ENCODE results near the gene DES. TPM values are rescaled to one million over a fixed set of nuclear protein-coding genes. Genes with fewer than 3 reads are reported as not detected.
A peak's percentile ranks its signal among the peaks of the same experiment; 100 is the strongest.

DES gene
- total and polyA plus RNA-seq, 2 donors (not counting 1 experiment from before 2014, with no cell fraction given), result not detected

DNA sequence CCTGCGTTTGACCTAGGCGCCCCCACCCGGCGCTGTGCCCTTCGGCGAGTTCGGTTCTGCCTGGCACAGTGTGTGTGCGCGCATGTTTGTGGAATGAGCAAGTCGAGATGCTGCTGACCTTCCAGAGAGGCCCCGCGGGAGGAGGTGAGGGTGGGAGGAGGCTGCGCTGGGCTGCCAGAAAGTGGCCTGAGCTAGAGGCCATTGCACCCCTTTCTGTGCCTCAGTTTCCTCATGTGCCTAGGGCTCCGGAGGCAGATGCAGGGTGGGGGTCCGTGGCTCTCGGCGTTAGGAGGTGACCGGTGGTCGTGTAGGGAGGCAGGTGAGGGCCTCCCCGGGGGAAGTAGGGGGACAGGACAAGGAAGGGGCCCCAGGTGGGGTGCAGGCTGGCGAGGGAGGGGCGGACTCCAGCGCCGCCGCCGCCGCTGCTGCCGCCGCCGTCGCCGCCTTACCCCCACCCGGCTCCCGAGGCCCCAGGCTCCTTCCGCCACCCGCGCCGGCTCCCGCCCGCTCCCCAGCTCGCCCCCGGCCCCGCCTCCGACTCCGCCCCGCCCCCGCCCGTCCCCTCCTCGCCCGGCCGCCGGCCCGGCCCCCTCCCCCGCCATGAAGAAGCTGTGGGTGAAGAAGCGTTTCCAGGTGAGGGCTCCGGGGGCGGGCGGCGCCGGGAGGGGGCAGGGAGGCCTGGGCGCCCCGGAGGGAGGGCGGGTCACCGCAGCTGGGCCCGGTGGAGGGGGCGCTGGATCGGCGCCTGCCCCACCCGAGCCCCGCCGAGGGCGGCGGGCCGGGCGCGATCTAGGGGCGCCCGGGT lies 23.5 kb downstream of the DES start:
- Histone ChIP-seq H3K79me2 (ENCODE audit: control insufficient read depth, insufficient read depth, low read length) (no peaks in the 10 kb centered on the region), H3K4me2 (replicated peaks; ENCODE audit: low read depth, low read length, poor library complexity, severe bottlenecking) (peak overlapping the region; percentile 61), H3K9me3 (ENCODE audit: control extremely low read depth in 1 of 3, control insufficient read depth in 2 of 3, insufficient read depth in 1 of 3, low read length in 2 of 3) (no peaks in the 10 kb centered on the region), H3K4me3 (ENCODE audit: control extremely low read depth in 1 of 5, extremely low read depth in 1 of 5, insufficient read depth in 1 of 5, low read depth in 2 of 5, low read length in 4 of 5) (peak overlapping the region in 3 of 5 experiments; percentile 24 to 42 (median 38)), H2AFZ (ENCODE audit: insufficient read depth, low read depth, low read length, poor library complexity, severe bottlenecking) (peak overlapping the region; percentile 33), H4K20me1 (ENCODE audit: control insufficient read depth, insufficient read depth, low read length, poor library complexity, severe bottlenecking) (no peaks in the 10 kb centered on the region), H3K27ac (ENCODE audit: low read length in 2 of 2) (no peak overlapping the region), H3K36me3 (replicated peaks in 1 of 2; ENCODE audit: control extremely low read depth in 1 of 2, control insufficient read depth in 1 of 2, extremely low read depth in 1 of 2, insufficient read depth in 2 of 2, low read length in 1 of 2) (no peaks in the 10 kb centered on the region), H3K4me1 (ENCODE audit: control insufficient read depth in 2 of 2, insufficient read depth in 2 of 2, low read length in 2 of 2) (peaks cover 6% of the 10 kb centered on the region in 2 donors), H3K9ac (ENCODE audit: low read length) (peak overlapping the region; percentile 14), H3K27me3 (replicated peaks in 1 of 4; ENCODE audit: control extremely low read depth in 1 of 4, control insufficient read depth in 3 of 4, insufficient read depth in 4 of 4, low read length in 3 of 4) (peaks cover 0 to 44% (median 15%) of the 10 kb centered on the region in 4 experiments)
- ATAC-seq (ENCODE audit: low read depth) (peak; percentile 41), DNase-seq (peak; percentile 40)
- TF ChIP-seq, protein P1, sequence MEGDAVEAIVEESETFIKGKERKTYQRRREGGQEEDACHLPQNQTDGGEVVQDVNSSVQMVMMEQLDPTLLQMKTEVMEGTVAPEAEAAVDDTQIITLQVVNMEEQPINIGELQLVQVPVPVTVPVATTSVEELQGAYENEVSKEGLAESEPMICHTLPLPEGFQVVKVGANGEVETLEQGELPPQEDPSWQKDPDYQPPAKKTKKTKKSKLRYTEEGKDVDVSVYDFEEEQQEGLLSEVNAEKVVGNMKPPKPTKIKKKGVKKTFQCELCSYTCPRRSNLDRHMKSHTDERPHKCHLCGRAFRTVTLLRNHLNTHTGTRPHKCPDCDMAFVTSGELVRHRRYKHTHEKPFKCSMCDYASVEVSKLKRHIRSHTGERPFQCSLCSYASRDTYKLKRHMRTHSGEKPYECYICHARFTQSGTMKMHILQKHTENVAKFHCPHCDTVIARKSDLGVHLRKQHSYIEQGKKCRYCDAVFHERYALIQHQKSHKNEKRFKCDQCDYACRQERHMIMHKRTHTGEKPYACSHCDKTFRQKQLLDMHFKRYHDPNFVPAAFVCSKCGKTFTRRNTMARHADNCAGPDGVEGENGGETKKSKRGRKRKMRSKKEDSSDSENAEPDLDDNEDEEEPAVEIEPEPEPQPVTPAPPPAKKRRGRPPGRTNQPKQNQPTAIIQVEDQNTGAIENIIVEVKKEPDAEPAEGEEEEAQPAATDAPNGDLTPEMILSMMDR (IDR thresholded peaks at IDR 0.05), result no peak
- TF ChIP-seq EZH2 (IDR thresholded peaks at IDR 0.05; ENCODE audit: borderline replicate concordance, insufficient read depth, low read depth, low read length, poor library complexity, severe bottlenecking), result no peak
- intact Hi-C loops (cut with micrococcal nuclease), result no loop called here
- peak overlapping the region; percentile 63 for H3K4me3 Mint-ChIP-seq
- POLR2A ChIA-PET, result no interaction called here
- H3K27ac Mint-ChIP-seq, result no peak overlapping the region
- no peaks in the 10 kb centered on the region for H3K9me3 Mint-ChIP-seq (ENCODE audit: insufficient read depth)
- 5% methylated on average over 62 of the region's 78 CpGs for WGBS (ENCODE audit: insufficient coverage)
- peaks cover 17% of the 10 kb centered on the region for H3K4me1 Mint-ChIP-seq
- CTCF ChIA-PET, result no interaction called here
- peaks cover 51% of the 10 kb centered on the region for H3K27me3 Mint-ChIP-seq
